ENCODE data around the gene CD248.

Gene CD248

GRCh38 chr11:66343176-66343575 is 26.3 kb upstream of the CD248 start:
- H3K4me3 ChIP-seq (ENCODE audit: low read depth, low read length): no peak overlapping the region
- no peak for DNase-seq (ENCODE audit: low read depth)

GRCh38 chr11:66341502-66342126 is 24.8 kb upstream of the CD248 start:
- DNase-seq (ENCODE audit: low read depth): no peak
- H3K4me3 ChIP-seq (ENCODE audit: low read depth, low read length): no peak overlapping the region

GRCh38 chr11:66340596-66341501 is 24.0 kb upstream of the CD248 start:
- DNase-seq (ENCODE audit: low read depth): no peak
- H3K4me3 ChIP-seq (ENCODE audit: low read depth, low read length): no peak overlapping the region

- no peak overlapping the region for H3K4me3 ChIP-seq (ENCODE audit: low read depth, low read length)
- no peak for DNase-seq (ENCODE audit: low read depth)
Observed at GRCh38 chr11:66339686-66340483, 23.0 kb upstream of the CD248 start.

- no peak for DNase-seq (ENCODE audit: low read depth)
- no peak overlapping the region for H3K4me3 ChIP-seq (ENCODE audit: low read depth, low read length)
Observed at GRCh38 chr11:66339162-66339675, 22.4 kb upstream of the CD248 start.

- DNase-seq (ENCODE audit: low read depth): no peak
- no peak overlapping the region for H3K4me3 ChIP-seq (ENCODE audit: low read depth, low read length)
Observed at GRCh38 chr11:66338276-66339161, 21.7 kb upstream of the CD248 start.

- no peak for DNase-seq (ENCODE audit: low read depth)
Observed at GRCh38 chr11:66337103-66337899, 20.5 kb upstream of the CD248 start.

GRCh38 chr11:66336234-66337102 is 19.6 kb upstream of the CD248 start, which contains the start of gene RIN1:
Gene RIN1, minus strand, starts transcription at chr11:66336434. Its CDS starts 32 bp downstream, at chr11:66336402.
- peak within 1 kb of the TSS; percentile 77 for H3K4me3 ChIP-seq (ENCODE audit: low read depth, low read length)
- peak; percentile 98 for DNase-seq (ENCODE audit: low read depth)

More at GRCh38 chr11:66337103-66337899, 20.5 kb upstream of the CD248 start:
- H3K4me3 ChIP-seq (ENCODE audit: low read depth, low read length): no peak overlapping the region

GRCh38 chr11:66335531-66336233 is 18.8 kb upstream of the CD248 start:
- DNase-seq (ENCODE audit: low read depth): no peak
- H3K4me3 ChIP-seq (ENCODE audit: low read depth, low read length): peak overlapping the region; percentile 77

GRCh38 chr11:66334605-66335442 is 18.0 kb upstream of the CD248 start:
- H3K4me3 ChIP-seq (ENCODE audit: low read depth, low read length): peak overlapping the region; percentile 77
- no peak for DNase-seq (ENCODE audit: low read depth)

- peak overlapping the region; percentile 77 for H3K4me3 ChIP-seq (ENCODE audit: low read depth, low read length)
Observed at GRCh38 chr11:66333896-66334604, 17.2 kb upstream of the CD248 start.

GRCh38 chr11:66333220-66333877 is 16.5 kb upstream of the CD248 start:
- H3K4me3 ChIP-seq (ENCODE audit: low read depth, low read length): peak overlapping the region; percentile 77
- DNase-seq (ENCODE audit: low read depth): no peak

More at GRCh38 chr11:66333896-66334604, 17.2 kb upstream of the CD248 start:
- DNase-seq (ENCODE audit: low read depth): no peak

GRCh38 chr11:66332371-66333219 is 15.8 kb upstream of the CD248 start:
- DNase-seq (ENCODE audit: low read depth): no peak
- no peak overlapping the region for H3K4me3 ChIP-seq (ENCODE audit: low read depth, low read length)
